ENCODE data around the gene FNBP1L.

- TF ChIP-seq CTCF (conservative IDR thresholded peaks at IDR 0.05; ENCODE audit: low read length) (no peak), EZH2phosphoT487 (IDR thresholded peaks at IDR 0.05; ENCODE audit: borderline replicate concordance) (no peak)
Measured at GRCh38 chr1:93459126-93459525, 11.2 kb downstream of the FNBP1L start.

Measured in Loucy (cell line).